Measurements from ENCODE around the gene CXXC5.
"Not testable (repeated sequence)": the region's sequence is repeated elsewhere in the genome, so short reads cannot be mapped to it uniquely, and the experiment has no call there.

CXXC5 gene

DNA sequence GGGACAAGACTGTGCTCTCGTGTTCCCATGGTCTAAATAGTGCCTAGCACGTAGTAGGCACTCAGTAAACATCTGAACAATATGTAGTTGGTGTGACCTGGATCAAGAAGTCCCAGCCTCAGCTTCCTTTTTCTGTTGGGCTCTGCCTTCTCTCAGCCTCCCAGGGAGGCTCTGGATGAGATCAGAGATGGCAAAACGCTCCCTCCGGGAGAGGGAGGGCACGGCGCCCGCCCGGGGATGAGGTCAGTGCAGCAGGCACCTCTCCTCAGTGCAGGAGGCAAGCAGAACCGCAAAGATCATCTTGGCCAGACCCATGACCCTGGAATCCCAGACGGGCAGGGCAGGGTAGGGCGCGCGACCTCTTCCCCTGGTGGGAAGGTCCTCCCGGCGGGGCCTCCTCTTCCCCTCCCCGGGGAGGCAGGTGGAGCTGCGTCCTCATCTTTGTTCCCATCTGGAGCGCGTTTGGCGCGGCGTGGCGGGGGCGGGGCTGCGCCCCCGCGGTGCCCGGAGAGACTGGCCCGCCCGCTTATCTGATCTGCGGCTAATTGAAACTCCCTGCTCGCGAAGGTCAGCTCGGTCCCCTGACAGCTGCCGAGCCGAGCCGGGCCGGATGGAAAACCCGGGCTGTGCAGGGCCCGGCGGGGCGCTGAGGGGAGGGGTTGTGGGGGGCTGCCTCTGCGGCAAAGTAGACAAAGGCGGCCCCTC lies 60.9 kb downstream of the CXXC5 start:
- peak in 31 of 56 donors; percentile 25 to 85 (median 56) for DNase-seq

DNA sequence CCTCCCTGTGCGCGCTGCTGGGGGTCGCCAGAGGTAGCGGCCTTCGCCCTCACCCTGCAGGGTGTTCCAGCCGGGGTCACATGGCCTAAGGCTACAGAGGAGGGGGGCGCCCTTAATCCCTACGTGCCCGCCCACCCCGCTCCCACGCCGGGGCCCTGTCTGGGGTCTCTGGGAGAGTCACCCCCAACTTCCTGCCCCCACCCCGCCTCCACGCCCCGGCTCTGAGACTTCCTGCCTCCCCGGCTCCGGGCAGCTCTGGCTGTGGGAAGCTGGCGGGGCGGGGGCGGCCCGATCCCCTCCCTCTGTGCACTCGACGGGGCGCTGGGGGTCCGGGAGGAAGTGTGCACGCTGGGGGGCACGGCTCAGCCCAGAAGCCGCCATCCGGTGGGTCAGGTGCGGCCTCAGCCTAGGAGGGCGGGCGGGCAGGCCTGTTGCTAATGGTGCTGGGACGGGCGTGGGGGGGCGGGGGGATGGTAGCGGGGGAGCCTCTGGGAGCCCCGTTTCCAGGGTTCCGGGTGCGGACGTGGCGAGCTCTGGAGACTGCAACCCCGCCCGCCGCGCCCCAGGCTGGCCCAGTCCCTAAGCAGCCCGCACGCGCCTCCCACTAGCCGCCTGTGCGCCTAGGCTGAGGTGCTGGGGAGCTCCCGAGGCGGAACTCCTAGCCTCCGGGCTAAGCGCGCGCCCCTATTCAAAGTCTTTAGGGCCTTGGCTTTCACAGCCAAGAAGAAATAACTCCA lies 61.6 kb downstream of the CXXC5 start:
- peak in 3 of 56 donors; percentile 32 to 58 (median 55) for DNase-seq

DNA sequence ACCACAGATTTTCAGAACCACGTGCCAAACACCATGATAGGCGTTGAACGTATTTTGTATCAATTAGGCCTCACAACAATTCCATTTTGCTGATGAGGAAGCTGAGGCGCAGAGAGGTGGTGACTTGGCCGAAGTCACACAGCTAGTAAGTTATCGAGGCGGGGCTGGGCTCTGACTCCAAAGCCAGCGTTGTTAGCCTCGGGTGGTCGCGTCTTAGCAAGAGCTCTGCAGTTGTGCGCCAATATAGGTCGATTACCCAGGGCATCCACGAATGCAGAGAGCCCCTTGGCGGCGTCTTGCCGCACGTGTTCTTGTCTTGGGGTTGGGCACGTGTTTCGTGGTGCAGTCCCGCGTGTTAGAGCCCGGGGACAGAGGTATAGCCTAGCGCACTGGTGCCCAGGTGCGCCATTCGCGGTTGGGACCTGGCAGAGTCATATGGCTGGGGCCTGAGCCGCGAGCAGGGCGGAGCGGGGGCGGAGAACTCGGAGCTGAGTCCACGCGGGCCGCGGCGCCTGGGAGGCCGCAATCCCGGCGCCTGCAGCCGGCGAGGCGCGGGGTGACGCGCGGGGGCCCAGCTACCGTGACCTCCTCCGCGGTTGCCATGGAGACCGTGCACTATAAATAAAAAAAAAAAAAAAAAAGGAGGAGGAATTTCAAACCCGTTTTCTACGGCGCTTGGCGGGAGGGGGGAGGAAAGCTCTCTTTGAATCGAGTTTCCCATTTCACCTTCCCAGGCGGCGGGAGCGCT lies 62.3 kb downstream of the CXXC5 start:
- DNase-seq = peak in 26 of 56 donors; percentile 33 to 78 (median 56)

DNA sequence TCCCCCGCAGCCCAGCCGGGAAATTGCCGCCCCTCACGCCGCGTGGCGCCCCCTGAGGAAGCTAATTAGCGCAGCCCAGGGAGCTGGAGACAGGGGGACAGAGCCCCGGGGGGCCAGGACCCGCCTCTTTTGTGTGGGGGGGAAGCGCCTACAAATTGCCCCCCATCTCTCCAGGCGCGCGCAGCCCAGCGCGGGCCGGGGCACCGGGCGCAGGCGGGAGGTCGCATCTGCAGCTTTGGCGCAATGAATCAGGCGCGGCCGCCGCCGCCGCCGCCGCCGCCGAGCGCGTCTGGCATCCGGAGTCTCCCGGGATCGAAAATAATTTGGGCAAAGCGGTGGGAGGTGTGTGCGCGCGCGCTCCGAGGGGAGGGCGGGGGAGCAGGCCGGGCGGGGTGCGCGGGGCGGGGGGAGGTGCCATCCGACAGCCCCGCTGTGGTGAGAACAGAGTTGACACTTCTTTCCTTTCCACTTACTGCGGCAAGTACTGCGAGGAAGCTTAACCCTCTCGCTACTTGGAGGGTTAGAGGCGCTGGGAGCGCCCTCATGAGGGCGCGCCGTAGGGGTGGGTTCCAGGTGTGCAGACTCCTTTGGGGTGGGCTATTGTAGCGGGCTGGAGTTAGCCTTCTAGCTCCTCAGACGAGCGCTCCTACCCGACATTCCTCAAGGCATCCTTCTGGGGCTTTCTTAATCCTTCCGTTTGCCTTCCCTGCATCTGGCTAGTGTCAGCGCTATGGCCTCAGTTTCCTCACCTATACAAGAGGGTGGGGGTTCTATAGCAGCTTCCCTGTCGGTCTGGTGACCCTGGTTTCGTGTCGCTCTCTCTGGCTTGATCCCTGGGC lies 63.1 kb downstream of the CXXC5 start:
- peak in 38 of 56 donors; percentile 24 to 78 (median 55) for DNase-seq

DNA sequence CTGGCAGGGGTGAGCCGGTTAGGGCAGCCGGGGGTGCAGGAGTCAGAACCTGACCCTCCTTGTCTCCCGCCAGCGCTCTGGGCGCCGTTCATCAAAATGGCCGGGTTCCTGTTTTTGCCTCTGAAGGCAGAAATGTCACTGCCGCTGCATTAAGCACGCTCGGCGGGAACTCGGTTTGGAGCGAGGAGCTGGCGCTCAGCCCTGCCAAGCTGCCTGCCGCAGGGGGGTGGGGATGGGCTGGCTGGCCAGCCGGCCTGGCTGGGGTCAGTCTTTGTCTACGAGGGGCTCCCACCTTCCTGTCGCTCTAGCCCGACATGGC lies 63.7 kb downstream of the CXXC5 start:
- DNase-seq = peak in 37 of 56 donors; percentile 22 to 76 (median 54)

DNA sequence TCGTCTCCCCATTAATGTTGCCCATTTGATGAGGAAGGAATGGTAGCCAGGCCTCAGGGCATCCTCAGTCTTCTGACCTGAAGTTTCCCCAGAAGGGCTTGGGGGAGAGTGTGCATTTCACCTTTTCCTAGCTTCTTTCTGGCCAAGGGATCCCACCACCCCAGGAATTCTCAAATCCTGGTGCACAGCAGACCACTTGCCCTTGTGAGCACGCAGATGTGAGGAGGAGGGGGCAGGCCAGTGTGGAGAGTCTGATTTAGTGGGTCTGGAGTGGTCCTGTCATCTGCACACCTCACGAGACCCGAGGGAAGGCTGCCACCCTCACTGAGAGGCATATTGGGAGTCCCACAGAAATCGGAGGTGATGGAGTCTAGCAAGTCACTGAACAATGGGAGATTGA lies 64.3 kb downstream of the CXXC5 start:
- DNase-seq = no peak

DNA sequence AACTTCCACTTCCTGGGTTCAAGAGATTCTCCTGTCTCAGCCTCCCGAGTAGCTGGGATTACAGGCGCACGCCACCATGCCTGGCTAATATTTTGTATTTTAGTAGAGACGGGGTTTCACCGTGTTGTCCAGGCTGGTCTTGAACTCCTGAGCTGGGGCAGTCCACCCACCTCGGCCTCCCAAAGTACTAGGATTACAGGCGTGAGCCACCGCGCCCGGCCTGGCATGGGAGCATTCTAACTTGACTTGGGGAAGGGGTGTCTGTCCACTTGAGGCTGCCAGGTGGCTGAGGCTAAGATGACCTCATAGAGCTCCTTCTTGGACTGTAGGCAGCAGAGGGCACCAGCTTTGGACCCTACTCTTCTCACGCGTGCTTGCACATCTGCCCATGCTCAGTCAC lies 65.7 kb downstream of the CXXC5 start:
- DNase-seq = not testable (repeated sequence)

DNA sequence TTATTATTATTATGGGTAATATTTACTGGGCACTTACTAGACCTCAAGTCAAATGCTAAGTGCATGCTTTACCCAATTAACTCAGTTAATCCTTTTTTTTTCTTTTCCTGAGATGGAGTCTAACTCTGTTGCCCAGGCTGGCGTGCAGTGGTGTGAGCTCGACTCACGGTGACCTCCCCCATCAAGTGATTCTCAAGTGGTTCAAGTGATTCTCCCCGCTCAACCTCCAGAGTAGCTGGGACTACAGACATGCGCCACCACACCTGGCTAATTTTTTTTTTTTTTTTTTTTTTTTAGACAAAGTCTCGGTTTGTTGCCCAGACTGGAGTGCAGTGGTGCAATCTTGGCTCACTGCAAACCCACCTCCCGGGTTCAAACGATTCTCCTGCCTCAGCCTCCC lies 69.1 kb downstream of the CXXC5 start:
- DNase-seq = no peak

DNA sequence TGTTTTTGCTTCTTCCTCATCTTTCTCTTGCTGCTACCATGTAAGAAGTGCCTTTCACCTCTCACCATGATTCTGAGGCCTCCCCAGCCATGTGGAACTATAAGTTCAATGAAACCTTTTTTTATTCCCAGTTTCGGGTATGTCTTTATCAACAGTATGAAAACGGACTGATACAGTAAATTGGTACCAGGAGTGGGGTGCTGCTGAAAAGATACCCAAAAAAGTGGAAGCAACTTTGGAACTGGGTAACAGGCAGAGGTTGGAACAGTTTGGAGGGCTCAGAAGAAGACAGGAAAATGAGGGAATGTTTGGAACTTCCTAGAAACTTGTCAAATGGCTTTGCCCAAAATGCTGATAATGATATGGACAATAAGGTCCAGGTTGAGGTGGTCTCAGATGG lies 70.3 kb downstream of the CXXC5 start:
- DNase-seq = not testable (repeated sequence)

DNA sequence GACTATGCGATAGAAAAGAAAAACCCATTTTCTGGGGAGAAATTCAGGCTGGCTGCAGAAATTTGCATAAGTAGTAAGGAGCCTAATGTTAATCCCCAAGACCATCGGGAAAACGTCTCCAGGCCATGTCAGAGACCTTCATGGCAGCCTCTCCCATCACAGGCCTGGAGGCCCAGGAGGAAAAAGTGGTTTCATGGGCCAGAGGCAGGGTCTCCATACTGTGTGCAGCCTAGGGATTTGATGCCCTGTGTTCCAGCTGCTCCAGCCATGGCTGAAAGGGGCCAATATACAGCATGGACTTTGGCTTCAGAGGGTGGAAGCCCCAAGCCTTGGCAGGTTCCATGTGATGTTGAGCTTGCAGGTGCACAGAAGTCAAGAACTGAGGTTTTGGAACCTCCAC lies 71.8 kb downstream of the CXXC5 start:
- DNase-seq = not testable (repeated sequence)

DNA sequence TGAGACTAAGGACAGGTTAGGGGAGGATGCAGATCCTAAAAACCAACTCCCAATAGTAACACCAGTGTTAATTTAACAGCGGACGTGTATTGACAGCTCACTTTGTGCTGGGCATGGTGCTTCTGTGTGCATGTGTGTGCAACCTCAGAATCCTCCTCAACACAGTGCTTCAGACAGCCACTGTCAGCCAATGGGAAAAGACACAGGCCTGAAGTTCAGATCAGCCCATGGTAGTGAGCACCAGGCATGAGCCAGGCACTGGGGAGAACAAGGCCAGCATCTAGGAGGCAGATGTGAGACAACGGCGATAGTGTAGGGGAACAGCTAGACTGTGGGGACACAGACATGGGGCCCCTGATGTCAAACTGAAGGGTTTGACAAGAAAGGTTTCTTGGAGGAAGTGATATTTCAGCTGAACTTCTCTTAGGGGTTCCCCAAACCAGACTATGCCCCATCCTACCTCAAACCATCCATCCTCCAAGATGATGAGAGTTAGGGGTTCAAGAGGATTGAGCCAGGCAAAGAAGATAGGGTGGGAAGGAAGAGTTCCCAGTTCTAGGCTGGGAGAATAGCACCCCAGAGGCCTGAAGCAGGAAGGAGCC lies 75.9 kb downstream of the CXXC5 start:
- no peak for DNase-seq

DNA sequence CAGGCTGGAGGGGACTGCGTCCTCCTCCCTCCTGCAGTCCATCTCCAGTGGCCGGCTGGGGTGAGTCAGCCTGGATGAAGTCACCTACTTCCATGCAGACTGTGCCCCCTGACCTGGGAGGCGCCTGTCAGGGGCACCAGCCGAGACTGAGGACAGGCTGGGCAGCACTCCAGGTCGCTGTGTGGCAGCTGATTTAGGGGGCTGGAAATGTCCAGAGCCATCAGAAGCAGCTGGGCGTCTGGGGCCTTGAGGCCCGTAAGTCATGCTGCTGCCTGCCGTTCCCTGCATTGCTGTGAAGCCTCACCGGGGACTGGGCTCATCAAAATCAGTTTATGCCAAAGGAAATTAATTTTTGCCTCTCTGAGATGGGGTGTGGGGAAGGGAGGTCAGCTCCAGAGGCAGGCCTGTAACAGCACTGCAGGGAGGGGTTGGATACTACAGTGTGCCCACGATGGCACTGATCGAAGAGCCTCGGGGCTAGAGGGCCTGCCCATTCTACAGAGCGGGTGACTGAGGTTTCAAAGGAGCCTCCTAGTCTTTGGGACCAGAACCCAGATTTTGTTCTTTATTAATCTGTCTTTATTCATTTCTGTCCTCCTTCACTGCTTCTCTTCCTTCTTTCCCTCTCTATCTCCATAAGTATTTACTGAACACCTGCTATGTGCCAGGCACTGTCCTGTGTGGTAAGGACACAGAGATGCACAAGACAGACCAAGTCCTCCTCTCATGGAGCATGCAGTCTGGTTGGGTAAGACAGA lies 77.1 kb downstream of the CXXC5 start:
- peak in 24 of 56 donors; percentile 28 to 78 (median 55) for DNase-seq

DNA sequence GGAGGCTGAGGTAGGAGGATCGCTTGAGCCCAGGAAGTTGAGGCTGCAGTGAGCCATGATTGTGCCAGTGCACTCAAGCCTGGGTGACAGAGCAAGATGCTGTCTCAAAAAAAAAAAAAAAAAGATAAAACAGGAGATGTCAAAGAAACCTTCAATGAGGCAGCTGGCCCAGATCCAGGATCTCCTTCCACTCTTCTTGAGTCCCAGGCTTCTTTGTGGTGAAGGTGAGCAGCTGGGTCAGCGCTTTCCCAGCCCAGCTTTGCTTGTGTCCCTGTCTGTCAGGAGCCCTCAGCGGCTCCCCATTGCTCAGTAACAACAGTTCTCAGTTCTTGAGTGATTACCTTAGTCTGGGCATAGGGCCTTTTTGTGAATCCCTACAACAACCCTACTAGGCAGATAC lies 78.1 kb downstream of the CXXC5 start:
- no peak for DNase-seq

DNA sequence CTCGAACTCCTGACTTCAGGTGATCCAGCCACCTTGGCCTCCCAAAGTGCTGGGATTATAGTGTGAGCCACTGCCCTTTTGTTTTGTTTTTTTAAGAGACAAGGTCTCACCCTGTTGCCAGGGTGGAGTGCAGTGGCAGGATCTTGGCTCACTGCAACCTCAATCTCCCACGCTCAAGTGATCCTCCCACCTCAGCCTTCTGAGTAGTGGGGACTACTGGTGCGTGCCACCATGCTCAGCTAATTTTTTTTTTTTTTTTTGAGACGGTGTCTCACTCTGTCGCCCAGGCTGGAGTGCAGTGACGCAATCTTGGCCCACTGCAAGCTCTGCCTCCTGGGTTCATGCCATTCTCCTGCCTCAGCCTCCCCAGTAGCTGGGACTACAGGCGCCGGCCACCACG lies 79.5 kb downstream of the CXXC5 start:
- not testable (repeated sequence) for DNase-seq

DNA sequence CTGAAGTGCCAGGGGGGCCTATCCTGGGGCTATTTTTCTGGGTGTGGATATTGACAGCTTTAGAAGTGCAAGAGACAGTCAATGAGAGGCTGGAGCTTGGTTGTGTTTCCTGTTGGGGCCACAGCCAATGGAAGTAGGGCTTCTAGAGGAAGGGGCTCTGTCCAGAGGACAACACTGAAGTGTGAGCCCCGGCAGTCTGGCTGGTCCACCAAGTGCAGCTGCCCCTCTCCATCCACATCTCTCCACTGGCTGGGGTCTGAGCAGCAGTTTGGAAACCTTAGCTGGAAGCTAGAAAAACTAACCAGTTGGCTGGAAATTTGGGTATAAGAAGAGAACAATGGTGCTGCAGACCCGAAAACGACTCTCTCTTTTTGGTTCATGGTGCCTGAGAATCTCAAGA lies 83.1 kb downstream of the CXXC5 start:
- DNase-seq = no peak

DNA sequence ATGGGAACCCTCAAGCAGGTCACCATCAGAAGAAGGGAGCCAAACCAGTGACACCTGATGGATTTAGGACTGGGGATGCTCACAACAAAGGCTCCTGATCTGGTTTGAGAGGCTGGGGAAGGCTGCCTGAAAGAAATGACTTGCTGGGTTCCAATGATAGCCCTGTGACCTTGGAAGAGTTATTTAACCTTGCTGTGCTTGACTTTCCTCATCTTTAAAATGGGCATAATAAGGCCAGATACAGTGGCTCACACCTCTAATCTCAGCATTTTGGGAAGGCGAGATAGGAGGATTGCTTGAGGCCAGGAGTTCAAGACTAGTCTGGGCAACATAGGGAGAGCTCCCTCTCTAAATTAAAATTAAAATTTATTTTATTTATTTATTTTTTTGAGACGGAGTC lies 83.9 kb downstream of the CXXC5 start:
- DNase-seq = no peak

DNA sequence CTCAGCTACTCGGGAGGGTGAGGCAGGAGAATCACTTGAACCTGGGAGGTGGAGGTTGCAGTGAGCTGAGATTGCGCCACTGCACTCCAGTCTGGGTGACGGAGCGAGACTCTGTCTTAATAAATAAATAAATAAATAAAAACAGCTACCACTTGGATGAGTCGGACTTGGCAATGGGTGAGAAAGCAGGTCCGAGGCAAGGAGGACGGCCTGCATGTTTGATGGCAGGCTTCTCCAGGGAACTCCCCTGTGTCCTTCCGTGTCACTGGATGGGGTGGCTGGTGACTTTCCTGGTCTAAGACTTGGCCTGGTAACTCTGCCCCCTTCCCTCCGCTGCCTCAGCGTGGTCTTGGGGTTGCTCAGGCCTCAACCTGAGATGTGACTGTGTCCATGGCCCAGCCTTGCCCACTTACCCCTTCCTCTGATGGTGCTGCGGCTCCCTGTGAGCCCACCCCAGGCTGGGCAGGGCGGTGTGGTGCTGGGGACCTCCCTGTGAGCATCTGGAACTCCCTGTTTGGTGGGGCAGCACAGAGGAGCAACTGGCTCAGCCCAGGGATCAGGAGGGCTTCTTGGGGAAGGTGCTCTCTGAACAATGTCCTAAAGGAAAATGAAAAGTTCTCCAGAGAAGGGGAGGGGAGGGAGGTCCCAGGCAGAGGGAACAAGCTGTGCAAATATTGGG lies 85.0 kb downstream of the CXXC5 start:
- no peak for DNase-seq

All from amygdala (tissue), 56 donors.